ENCODE measurements around the gene TTLL8. TPM values are rescaled to one million over a fixed set of nuclear protein-coding genes. Genes with fewer than 3 reads are reported as not detected.
"Not testable (repeated sequence)": the region's sequence is repeated elsewhere in the genome, so short reads cannot be mapped to it uniquely, and the experiment has no call there.

Gene TTLL8
- total and polyA plus RNA-seq, 5 experiments from 2014 or later = not detected

DNA sequence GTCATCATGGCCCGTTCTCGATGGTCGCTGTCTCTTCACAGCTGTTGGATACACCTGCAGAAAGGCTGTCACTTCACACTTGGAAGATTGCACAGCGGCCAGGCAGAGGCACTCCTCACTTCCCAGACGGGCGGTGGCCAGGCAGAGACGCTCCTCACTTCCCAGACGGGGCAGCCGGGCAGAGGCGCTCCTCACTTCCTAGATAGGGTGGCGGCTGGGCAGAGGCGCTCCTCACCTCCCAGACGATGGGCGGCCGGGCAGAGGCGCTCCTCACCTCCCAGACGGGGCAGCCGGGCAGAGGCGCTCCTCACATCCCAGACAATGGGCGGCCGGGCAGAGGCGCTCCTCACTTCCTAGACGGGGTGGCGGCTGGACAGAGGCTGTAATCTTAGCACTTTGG is 68.3 kb downstream of the TTLL8 start:
- H3K27me3 Mint-ChIP-seq = peaks cover 0 to 22% (median 5%) of the 10 kb centered on the region in 5 donors
- ATAC-seq, H3K4me1 Mint-ChIP-seq, H3K4me3 Mint-ChIP-seq, H3K27ac Mint-ChIP-seq, POLR2A ChIA-PET, DNase-seq: not testable (repeated sequence)
- H3K9me3 Mint-ChIP-seq = peaks cover 4 to 45% (median 25%) of the 10 kb centered on the region in 9 donors
- H3K36me3 Mint-ChIP-seq = peaks cover 0 to 26% (median 14%) of the 10 kb centered on the region in 3 donors

DNA sequence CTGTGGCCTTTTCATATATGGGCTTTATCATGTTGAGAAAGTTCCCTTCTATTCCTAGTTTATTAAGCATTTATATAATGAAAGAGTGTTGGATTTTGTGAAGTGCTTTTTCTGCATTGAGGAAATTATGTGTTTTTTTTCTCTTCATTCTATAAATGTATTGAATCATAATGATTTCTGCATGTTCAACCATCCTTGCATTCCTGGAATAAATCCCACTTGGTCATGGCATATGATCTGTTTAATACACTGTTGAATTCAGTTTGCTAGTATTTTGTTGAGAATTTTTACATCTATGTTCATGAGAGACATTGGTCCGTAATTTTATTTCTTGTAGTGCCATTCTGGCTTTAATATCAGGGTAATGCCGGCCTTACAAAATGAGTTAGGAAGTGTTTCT is 71.8 kb downstream of the TTLL8 start:
- peaks cover 0 to 25% (median 14%) of the 10 kb centered on the region in 3 donors for H3K36me3 Mint-ChIP-seq
- peaks cover 0 to 32% (median 15%) of the 10 kb centered on the region in 5 donors for H3K27me3 Mint-ChIP-seq
- no peak overlapping the region for H3K27ac Mint-ChIP-seq
- H3K4me1 Mint-ChIP-seq = peaks cover 2 to 9% (median 5%) of the 10 kb centered on the region in 4 donors
- POLR2A ChIA-PET = no interaction called here
- ATAC-seq = no peak
- peaks cover 4 to 39% (median 21%) of the 10 kb centered on the region in 9 donors for H3K9me3 Mint-ChIP-seq
- no peak for DNase-seq
- no peak overlapping the region for H3K4me3 Mint-ChIP-seq

DNA sequence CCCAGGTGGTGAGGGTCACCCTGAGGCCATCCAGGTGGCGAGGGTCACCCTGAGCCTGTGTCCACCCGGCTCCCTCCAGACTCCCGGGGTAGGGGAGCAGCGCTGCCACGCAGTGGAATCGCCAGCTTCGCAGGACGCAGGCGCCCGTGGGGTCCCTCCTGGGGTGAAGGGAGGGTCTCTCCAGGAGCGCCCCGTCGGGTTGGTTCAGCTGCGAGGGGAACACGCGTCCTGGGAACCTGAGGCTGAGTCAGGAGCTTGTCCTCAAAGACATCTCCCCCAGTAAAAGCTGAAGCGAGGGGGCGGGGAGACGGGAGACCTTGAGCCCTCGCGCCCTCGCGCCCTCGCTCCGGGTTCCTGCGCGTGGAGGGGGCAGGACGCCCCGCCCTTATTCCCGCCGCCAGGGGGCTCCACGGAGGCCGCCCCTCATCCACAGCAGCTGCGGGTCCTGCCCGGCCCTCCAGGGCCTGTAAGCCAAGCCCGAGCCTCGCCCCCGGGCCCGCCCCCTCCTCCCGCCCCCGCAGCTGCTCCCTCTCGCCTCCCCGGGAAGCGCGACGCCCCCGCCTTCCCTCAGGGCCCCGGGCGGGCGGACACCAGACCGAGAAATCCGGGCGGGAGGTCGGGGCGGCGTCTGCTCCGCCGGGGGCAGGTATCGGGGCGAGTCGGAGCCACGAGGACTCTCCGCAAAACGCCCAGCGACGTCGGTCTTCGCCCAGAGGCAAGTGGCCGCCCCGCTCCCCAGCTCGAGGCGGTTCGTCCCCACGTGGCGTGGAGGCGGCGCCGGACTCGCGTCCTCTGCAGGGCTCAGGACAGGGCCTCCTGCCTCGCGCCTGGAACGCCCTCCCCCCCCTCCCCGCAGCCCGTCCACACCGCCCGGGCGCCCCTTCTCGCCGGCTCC is 74.7 kb downstream of the TTLL8 start:
- Mint-ChIP-seq H3K4me1 (peaks cover 2 to 9% (median 6%) of the 10 kb centered on the region in 4 donors), H3K27me3 (peaks cover 0 to 39% (median 15%) of the 10 kb centered on the region in 5 donors), H3K9me3 (peaks cover 8 to 38% (median 24%) of the 10 kb centered on the region in 9 donors), H3K36me3 (peaks cover 3 to 28% (median 22%) of the 10 kb centered on the region in 3 donors), H3K27ac (no peak overlapping the region), H3K4me3 (peak overlapping the region in 3 of 10 donors; percentile 60 to 68 (median 67))
- ATAC-seq = peak; percentile 92 to 93
- DNase-seq = peak in 7 of 10 donors; percentile 29 to 75 (median 54)
- POLR2A ChIA-PET = interaction anchor here (0.6 to 1.4 kb wide), 5 partner anchors 9 to 542 kb away, joined by 3 to 5 read pairs (median 4); partner anchors contain the start of gene SCO2

DNA sequence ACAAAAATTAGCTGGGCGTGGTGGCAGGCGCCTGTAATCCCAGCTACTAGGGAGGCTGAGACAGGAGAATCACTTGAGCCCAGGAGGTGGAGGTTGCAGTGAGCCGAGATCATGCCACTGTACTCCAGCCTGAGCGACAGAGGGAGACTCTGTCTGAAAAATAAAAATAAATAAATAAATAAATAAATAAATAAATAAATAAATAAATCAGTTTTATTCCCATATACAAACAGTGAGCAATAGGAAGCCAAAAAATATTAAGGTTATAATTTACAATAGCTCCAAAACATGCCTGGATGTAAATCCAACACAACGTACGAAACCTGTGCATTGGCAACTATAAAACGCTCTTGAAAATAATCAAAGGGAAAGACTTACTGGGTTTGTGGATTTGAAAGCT is 76.3 kb downstream of the TTLL8 start:
- Mint-ChIP-seq H3K9me3 (peaks cover 8 to 31% (median 23%) of the 10 kb centered on the region in 9 donors), H3K27me3 (peaks cover 0 to 39% (median 15%) of the 10 kb centered on the region in 5 donors)
- POLR2A ChIA-PET = interaction anchor here (1.4 kb wide), 1 partner anchor 21 kb away, joined by 4 read pairs; no protein-coding TSS in a partner anchor

DNA sequence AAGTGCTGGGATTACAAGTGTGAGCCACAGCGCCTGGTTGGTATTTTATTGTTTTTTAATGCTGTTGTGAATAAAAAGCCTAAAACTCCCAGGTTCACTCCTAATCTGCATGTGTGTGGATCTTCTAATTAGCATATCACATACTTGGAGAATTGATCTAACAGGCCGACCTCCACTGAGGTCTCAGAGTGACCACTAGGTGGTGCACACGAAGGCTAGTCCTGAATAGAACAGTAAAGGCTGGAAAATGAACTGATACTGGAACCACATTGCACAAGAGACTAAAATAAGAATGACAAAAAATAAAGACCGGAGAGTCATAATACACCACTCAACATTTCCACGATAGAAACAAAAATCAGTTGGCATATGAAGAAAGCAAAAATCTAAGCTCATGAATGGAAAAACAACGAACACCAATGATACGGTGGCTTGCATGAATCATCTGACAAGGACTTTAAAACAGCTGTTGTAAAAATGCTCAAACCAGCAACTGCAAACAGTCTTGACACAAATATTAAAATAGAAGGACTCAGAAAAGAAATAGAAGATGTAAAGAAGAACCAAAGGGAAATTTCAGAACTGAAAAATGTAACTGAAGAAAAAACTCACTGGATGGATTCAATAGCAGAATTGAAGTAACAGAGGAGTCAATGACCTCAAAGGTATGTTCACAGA is 78.4 kb downstream of the TTLL8 start:
- H3K36me3 Mint-ChIP-seq = peaks cover 3 to 12% (median 9%) of the 10 kb centered on the region in 3 donors
- peaks cover 8 to 18% (median 11%) of the 10 kb centered on the region in 9 donors for H3K9me3 Mint-ChIP-seq
- H3K4me3 Mint-ChIP-seq = no peak overlapping the region
- ATAC-seq (no peak), DNase-seq (peak in 1 of 10 donors; percentile 41)
- peak overlapping the region in 2 of 10 donors; percentile 4 to 63 for H3K27ac Mint-ChIP-seq
- POLR2A ChIA-PET = interaction anchor here (0.6 kb wide), 1 partner anchor 43 kb away, joined by 3 read pairs; no protein-coding TSS in a partner anchor
- peaks cover 0 to 19% (median 12%) of the 10 kb centered on the region in 5 donors for H3K27me3 Mint-ChIP-seq
- peaks cover 14 to 24% (median 21%) of the 10 kb centered on the region in 4 donors for H3K4me1 Mint-ChIP-seq

More for the DNA sequence above, 76.3 kb downstream of the TTLL8 start:
- not testable (repeated sequence) for DNase-seq, H3K27ac Mint-ChIP-seq, ATAC-seq, H3K4me3 Mint-ChIP-seq, H3K4me1 Mint-ChIP-seq
- peaks cover 3 to 23% (median 22%) of the 10 kb centered on the region in 3 donors for H3K36me3 Mint-ChIP-seq

DNA sequence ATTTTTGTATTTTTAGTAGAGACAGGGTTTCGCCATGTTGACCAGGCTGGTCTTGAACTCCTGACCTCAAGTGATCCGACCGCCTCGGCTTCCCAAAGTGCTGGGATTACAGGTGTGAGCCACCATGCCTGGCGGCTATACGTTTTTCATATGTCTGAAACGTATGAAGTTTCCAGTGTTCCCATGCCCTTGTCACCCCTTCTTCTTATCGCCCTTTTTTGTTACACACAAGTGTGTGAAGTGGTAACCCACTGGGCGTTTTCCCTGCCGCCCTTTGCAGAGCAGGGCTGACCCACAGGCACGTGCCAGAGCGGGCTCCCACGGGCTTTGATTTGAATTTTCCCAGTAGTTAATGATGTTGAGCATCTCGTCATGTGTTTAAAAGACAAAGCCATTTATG is 80.5 kb downstream of the TTLL8 start:
- H3K36me3 Mint-ChIP-seq = peaks cover 3 to 12% (median 9%) of the 10 kb centered on the region in 3 donors
- no peak overlapping the region for H3K4me3 Mint-ChIP-seq
- H3K9me3 Mint-ChIP-seq = peaks cover 8 to 18% (median 9%) of the 10 kb centered on the region in 9 donors
- peaks cover 0 to 12% (median 9%) of the 10 kb centered on the region in 5 donors for H3K27me3 Mint-ChIP-seq
- peaks cover 14 to 17% (median 16%) of the 10 kb centered on the region in 4 donors for H3K4me1 Mint-ChIP-seq
- POLR2A ChIA-PET = interaction anchor here (0.7 to 0.9 kb wide), 2 partner anchors 8 to 14 kb away, joined by 3 to 4 read pairs; no protein-coding TSS in a partner anchor
- no peak overlapping the region for H3K27ac Mint-ChIP-seq
- ATAC-seq (no peak), DNase-seq (no peak)

DNA sequence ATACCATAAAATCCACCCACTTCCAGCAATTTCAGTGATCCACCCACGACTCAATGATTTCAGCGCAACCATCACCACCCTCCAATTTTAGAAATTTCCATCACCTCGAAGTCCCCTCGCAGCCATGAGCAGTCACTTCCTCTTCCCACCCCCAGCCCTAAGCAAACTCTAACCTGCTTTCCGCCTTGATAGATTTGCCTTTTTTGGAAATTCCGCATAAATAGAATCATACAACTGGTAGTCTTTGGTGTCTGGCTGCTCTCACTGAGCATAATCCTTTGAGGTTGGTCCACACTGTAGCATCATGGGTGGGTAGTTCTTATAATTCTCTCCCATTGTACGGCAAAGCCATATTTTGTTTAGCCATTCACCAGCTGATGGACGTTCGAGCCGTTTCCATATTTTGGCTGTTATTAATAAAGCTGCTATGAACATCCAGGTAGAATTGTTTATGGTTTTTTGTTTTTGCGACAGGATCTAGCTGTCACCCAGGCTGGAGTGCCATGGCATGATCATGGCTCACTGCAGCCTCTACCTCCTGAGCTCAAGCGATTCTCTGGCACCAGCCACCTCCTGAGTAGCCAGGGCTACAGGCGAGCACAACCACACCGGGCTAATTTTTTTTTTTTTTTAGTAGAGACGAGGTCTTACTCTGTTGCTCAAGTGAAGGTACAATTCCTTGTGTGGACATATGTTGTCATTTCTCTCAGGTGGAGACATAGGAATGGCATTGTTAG is 81.5 kb downstream of the TTLL8 start:
- peaks cover 14 to 16% (median 15%) of the 10 kb centered on the region in 4 donors for H3K4me1 Mint-ChIP-seq

DNA sequence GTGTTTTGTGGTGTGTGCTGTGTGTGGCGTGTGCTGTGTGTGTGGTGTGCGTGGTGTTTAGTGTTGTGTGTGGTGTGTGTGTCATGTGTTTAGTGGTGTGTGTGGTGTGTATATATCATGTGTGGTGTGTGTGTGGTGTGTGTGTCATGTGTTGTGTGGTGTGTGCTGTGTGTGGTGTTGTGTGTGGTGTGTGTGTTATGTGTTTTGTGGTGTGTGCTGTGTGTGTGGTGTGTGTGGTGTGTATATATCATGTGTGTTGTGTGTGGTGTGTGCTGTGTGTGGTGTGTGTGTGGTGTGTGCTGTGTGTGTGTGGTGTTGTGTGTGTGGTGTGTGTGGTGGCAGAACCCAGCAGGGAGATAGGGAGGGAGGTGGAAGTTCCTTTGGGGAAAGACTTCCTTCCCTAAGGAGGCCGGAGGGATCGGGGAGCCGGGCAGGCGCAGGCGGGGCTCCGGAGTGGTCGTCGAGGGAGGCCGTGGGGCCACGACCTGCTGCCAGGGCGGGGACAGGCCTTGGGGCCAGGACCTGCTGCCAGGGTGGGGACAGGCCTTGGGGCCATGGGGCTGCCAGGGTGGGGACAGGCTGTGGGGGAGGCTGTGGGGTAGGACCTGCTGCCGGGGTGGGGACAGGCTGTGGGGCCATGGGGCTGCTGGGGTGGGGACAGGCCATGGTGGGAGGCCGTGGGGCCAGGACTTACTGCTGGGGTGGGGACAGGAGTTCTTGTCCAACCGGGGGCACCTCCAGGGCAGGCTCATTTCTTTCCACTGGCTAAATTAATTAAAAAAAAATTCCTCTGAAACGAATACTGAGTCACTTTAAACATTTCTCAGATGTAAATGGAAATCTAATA is 82.3 kb downstream of the TTLL8 start:
- ATAC-seq (peak; percentile 3 to 17), DNase-seq (peak in 4 of 10 donors; percentile 1 to 53 (median 20))
- Mint-ChIP-seq H3K9me3 (peaks cover 8 to 14% (median 9%) of the 10 kb centered on the region in 9 donors), H3K27me3 (peaks cover 0 to 5% (median 3%) of the 10 kb centered on the region in 5 donors), H3K36me3 (peaks cover 3 to 9% (median 8%) of the 10 kb centered on the region in 3 donors), H3K4me3 (peak overlapping the region in 3 of 10 donors; percentile 20 to 66 (median 24)), H3K4me1 (peaks cover 15 to 20% (median 19%) of the 10 kb centered on the region in 4 donors), H3K27ac (peak overlapping the region in 8 of 10 donors; percentile 65 to 86 (median 76))
- POLR2A ChIA-PET = interaction anchor here (0.9 kb wide), 1 partner anchor 13 kb away, joined by 3 read pairs; no protein-coding TSS in a partner anchor

More for the DNA sequence above, 81.5 kb downstream of the TTLL8 start:
- POLR2A ChIA-PET = interaction anchor here (0.7 to 0.9 kb wide), 4 partner anchors 9 to 32 kb away, joined by 3 to 4 read pairs (median 4); no protein-coding TSS in a partner anchor
- H3K4me3 Mint-ChIP-seq = peak overlapping the region in 5 of 10 donors; percentile 10 to 43 (median 20)
- H3K27ac Mint-ChIP-seq = peak overlapping the region in 7 of 10 donors; percentile 6 to 67 (median 56)
- H3K9me3 Mint-ChIP-seq = peaks cover 8 to 18% (median 9%) of the 10 kb centered on the region in 9 donors
- peaks cover 0 to 8% (median 5%) of the 10 kb centered on the region in 5 donors for H3K27me3 Mint-ChIP-seq
- peak in 4 of 10 donors; percentile 1 to 59 (median 17) for DNase-seq
- peak; percentile 64 to 78 for ATAC-seq
- peaks cover 3 to 12% (median 9%) of the 10 kb centered on the region in 3 donors for H3K36me3 Mint-ChIP-seq

DNA sequence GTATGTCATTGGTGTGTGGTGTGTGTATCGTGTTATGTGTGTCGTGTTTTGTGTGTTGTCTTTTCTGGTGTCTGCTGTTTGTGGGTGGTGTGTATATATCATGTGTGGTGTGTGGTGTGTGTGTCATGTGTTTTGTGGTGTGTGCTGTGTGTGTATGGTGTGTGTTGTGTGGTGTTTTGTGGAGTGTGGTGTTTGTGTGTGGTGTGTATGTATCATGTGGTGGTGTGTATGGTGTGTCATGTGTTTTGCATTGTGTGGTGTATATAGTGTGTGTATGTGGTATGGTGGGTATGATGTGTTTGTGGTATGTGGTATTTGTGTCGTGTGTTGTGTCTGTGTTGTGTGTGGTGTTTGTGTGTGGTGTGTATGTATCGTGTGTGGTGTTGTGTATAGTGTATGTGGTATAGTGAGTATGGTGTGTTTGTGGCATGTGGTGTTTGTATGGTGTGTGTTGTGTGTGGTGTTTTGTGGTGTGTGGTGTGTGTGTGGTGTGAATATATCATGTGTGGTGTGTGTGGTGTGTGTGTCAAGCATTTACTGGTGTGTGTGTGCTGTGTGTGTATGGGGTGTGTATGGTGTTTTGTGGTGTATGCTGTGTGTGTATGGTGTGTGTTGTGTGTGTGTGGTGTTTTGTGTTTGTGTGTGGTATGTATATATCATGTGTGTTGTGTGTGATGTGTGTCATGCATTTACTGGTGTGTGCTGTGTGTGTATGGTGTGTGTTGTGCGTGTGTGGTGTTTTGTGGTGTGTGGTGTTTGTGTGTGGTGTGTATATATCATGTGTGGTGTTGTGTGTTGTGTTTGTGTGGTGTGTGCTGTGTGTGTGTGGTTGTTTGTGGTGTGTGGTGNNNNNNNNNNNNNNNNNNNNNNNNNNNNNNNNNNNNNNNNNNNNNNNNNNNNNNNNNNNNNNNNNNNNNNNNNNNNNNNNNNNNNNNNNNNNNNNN is 84.8 kb downstream of the TTLL8 start:
- peaks cover 16 to 31% (median 26%) of the 10 kb centered on the region in 4 donors for H3K4me1 Mint-ChIP-seq

More for the DNA sequence above, 84.8 kb downstream of the TTLL8 start:
- DNase-seq = peak in 1 of 10 donors; percentile 32
- peaks cover 0 to 1% (median 0%) of the 10 kb centered on the region in 5 donors for H3K27me3 Mint-ChIP-seq
- H3K36me3 Mint-ChIP-seq = no peaks in the 10 kb centered on the region
- POLR2A ChIA-PET = no interaction called here
- H3K27ac Mint-ChIP-seq = no peak overlapping the region
- H3K4me3 Mint-ChIP-seq = no peak overlapping the region
- no peak for ATAC-seq
- H3K9me3 Mint-ChIP-seq = peaks cover 0 to under 1% (median 0%) of the 10 kb centered on the region in 9 donors
